ENCODE data around the gene FAM222A. TPM values are rescaled to one million over a fixed set of nuclear protein-coding genes. Genes with fewer than 3 reads are reported as not detected.

Gene FAM222A
- polyA plus RNA-seq (2013, experiment 1 of 2), result 3.2 TPM
- 2.4 TPM for polyA plus RNA-seq (2013, experiment 2 of 2)

DNA sequence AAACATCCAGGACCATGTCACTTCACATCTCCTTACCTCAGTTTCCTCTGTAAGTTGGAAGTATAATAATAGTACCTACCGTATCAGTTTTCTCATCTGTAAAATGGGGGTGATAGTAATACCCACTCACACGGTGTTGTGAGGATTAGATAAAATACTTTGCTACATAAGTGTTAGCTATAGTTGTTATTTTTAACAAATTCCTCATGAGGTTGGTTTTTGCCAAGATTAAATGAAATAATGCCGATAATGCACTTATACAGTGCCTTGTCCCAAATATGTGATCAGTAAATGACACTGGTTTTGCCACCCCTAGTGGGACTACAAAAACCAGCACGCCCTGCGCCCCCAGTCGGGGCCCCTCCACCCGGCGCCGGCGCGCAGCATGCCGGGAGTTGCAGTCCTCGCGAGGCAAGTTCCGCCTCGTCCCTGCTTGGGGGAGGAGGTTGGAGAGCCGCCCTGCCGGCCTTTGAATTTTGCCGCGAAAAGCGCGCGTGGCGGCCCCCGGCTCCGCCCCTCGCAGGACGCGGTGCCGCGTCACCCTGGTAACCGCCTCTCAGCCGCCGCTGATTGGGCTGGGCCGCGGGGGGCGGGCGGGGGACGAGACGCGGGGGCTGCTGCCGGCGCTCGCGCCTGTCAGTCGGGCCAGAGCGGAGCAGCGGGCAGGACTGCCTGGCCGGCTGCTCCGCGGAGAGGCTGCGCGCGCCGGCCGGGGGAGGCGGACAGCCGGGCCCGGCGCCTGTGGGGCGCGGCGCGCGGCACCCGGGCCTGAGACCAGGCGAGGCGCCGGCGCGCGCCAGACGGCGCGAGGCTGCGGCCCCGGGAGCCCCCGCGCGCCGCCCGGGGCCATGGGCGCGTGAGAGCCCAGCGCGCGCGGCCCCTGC, at the start of gene FAM222A:
FAM222A (plus strand) TSS at position 639 of the 884 bp plus-strand sequence. CDS start 30,322 bp downstream, outside the sequence.
- H3K36me3 ChIP-seq (ENCODE audit: insufficient read depth, low read length), result no peaks in the 10 kb centered on the region
- H3K27ac ChIP-seq (ENCODE audit: low read depth, low read length), result peak within 1 kb of the TSS; percentile 35; the same call in 1 of the 2 replicates
- H3K4me1 ChIP-seq (ENCODE audit: insufficient read depth, low read length), result 0 out of 2 replicates have a peak, but pooled peaks cover 5% of the 10 kb centered on the region
- peak within 1 kb of the TSS; percentile 56 for H3K9ac ChIP-seq (ENCODE audit: low read depth, low read length)
- H3K4me3 ChIP-seq (ENCODE audit: low read length), result peak within 1 kb of the TSS; percentile 56
- H3K27me3 ChIP-seq (ENCODE audit: insufficient read depth, low read length), result peaks cover 63% of the 10 kb centered on the region
- no peaks in the 10 kb centered on the region for H3K9me3 ChIP-seq (ENCODE audit: insufficient read depth, low read depth, low read length)
- WGBS, result under 1% methylated on average over 86 of the region's 88 CpGs

DNA sequence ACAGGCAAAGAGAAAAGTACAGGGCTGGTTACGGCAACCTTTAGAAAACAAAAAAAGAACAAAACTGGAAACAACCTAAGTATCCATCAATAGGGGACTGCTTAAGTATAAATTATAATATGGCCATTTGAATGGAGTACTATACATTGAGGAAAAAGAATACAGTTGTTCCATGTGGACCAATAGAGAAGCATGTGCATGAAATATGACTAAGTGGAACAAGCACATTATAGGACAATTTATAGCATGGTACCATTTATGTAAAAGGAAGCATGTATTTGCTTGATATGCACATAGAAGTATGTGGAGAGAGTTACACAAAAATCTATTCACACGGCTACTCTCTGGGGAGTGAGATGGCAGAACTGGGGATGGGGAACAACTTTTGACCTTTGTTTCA, 49.2 kb upstream of the FAM222A start:
- Histone ChIP-seq H3K36me3 (ENCODE audit: insufficient read depth, low read length) (no peaks in the 10 kb centered on the region), H3K9me3 (ENCODE audit: insufficient read depth, low read depth, low read length) (no peaks in the 10 kb centered on the region), H3K4me1 (ENCODE audit: insufficient read depth, low read length) (no peaks in the 10 kb centered on the region), H3K9ac (ENCODE audit: low read depth, low read length) (no peak overlapping the region), H3K27me3 (ENCODE audit: insufficient read depth, low read length) (no peaks in the 10 kb centered on the region), H3K27ac (ENCODE audit: low read depth, low read length) (no peak overlapping the region), H3K4me3 (ENCODE audit: low read length) (no peak overlapping the region)
- 100% methylated on average over 2 of the region's 2 CpGs for WGBS

DNA sequence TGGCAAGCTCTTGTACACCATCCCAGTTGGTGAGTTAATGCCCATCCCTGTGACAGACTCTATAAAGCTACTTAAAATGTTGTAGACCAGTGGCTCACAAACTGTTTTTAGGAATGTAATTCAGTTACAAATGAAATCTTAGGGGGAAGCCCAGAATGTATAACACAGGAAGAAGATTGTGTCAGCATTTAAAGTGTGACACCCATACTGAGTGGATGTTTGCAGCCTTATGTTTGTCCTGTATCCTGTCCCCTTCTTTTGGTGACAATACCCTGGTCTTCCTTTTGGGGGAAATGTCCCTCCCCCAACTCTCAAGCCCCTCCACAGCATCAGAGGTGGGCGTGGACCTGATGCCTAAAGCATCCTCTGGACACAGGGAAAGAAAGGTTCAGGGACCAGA, 47.6 kb upstream of the FAM222A start:
- Histone ChIP-seq H3K4me1 (ENCODE audit: insufficient read depth, low read length) (peaks cover 4% of the 10 kb centered on the region; the same call in 1 of the 2 replicates), H3K4me3 (ENCODE audit: low read length) (no peak overlapping the region), H3K9me3 (ENCODE audit: insufficient read depth, low read depth, low read length) (no peaks in the 10 kb centered on the region), H3K27ac (ENCODE audit: low read depth, low read length) (no peak overlapping the region), H3K27me3 (ENCODE audit: insufficient read depth, low read length) (no peaks in the 10 kb centered on the region), H3K9ac (ENCODE audit: low read depth, low read length) (no peak overlapping the region), H3K36me3 (ENCODE audit: insufficient read depth, low read length) (no peaks in the 10 kb centered on the region)
- 100% methylated on average over 1 of the region's 1 CpG for WGBS

DNA sequence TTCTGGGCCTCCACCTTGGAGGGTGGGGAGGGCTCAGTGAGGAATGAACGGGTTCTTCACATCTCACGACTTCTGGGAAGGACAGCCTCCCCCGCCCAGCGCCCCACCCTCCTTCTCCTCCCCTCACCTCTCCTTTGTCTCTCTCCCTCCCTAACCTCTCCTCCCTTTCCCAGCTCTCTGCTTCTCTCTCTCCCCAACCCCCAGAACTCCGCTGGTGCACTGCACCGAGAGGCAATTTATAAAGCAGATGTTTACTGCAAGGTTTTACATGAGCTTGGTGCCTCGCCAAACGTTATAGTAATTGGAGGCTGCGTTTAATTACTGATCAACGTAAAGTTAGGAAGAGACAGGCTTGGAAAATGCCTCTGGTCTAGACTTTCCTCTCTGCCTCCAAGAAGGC, 42.9 kb upstream of the FAM222A start:
- Histone ChIP-seq H3K27ac (ENCODE audit: low read depth, low read length) (no peak overlapping the region), H3K27me3 (ENCODE audit: insufficient read depth, low read length) (no peaks in the 10 kb centered on the region), H3K4me3 (ENCODE audit: low read length) (no peak overlapping the region), H3K9ac (ENCODE audit: low read depth, low read length) (no peak overlapping the region), H3K36me3 (ENCODE audit: insufficient read depth, low read length) (no peaks in the 10 kb centered on the region), H3K4me1 (ENCODE audit: insufficient read depth, low read length) (peaks cover 5% of the 10 kb centered on the region; the same call in 1 of the 2 replicates), H3K9me3 (ENCODE audit: insufficient read depth, low read depth, low read length) (no peaks in the 10 kb centered on the region)
- WGBS, result 37% methylated on average over 9 of the region's 10 CpGs

DNA sequence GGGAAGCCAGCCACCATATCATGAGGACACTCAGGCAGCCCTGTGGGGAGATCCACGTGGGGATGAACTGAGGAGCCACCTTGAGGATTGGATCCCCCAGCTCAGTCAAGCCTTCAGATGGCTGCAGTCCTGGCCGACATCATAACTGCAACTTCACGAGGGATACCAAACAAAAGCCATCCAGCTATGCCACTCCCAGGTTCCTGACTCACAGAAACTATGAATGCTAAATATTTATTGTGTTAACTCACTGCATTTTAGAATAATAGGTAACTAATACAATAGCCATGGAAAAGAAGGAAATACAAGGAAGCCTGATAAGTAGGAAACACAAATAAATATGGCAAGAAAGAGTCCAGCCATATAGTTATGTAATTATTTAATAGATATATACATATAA, 42.1 kb upstream of the FAM222A start:
- no peak overlapping the region for H3K9ac ChIP-seq (ENCODE audit: low read depth, low read length)
- no peaks in the 10 kb centered on the region for H3K36me3 ChIP-seq (ENCODE audit: insufficient read depth, low read length)
- 78% methylated on average over 3 of the region's 3 CpGs for WGBS
- no peak overlapping the region for H3K27ac ChIP-seq (ENCODE audit: low read depth, low read length)
- no peaks in the 10 kb centered on the region for H3K27me3 ChIP-seq (ENCODE audit: insufficient read depth, low read length)
- no peaks in the 10 kb centered on the region for H3K9me3 ChIP-seq (ENCODE audit: insufficient read depth, low read depth, low read length)
- H3K4me3 ChIP-seq (ENCODE audit: low read length), result no peak overlapping the region
- peaks cover 5% of the 10 kb centered on the region; the same call in 1 of the 2 replicates for H3K4me1 ChIP-seq (ENCODE audit: insufficient read depth, low read length)

DNA sequence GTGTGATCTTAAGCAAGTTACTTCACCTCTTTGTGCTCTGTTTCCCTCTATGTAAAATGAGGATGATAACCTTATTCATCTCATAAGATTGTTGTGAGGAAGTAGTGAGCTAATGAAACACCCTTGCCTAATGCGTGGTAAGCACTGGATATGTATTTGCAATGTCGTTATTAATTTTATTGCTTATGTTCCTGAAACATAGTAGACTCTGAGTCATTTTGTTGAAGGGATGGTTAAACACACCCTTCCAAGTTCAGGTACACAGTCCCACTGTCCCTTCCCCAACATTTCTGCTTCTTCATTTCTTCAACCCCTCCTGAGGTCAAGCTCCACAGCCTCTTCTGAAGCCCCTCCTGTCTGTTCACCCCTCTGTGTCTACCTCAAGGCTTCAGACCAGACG, 40.2 kb upstream of the FAM222A start:
- H3K4me1 ChIP-seq (ENCODE audit: insufficient read depth, low read length), result peaks cover 5% of the 10 kb centered on the region; the same call in 1 of the 2 replicates
- no peaks in the 10 kb centered on the region for H3K27me3 ChIP-seq (ENCODE audit: insufficient read depth, low read length)
- H3K36me3 ChIP-seq (ENCODE audit: insufficient read depth, low read length), result no peaks in the 10 kb centered on the region
- no peak overlapping the region for H3K27ac ChIP-seq (ENCODE audit: low read depth, low read length)
- H3K9me3 ChIP-seq (ENCODE audit: insufficient read depth, low read depth, low read length), result no peaks in the 10 kb centered on the region
- H3K4me3 ChIP-seq (ENCODE audit: low read length), result no peak overlapping the region
- no peak overlapping the region for H3K9ac ChIP-seq (ENCODE audit: low read depth, low read length)
- 93% methylated on average over 3 of the region's 3 CpGs for WGBS

DNA sequence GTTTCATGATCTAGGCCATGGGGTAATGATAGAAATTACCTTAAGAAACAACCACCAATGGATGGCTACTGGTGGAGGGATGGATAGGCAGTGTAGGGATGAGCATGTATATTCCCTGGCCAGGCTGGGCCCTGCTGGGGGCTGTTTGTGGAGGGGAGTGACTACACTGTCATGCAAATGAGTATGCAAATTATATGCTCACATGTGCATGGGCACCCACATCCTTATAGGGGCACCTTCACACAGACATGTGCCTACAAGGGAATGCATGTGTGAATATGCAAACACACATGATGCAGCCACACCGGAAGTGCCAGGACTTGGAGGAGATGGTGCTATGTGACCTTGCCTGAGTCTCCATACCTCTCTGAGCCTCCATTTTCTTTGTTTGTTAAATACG, 39.7 kb upstream of the FAM222A start:
- H3K27ac ChIP-seq (ENCODE audit: low read depth, low read length), result no peak overlapping the region
- no peaks in the 10 kb centered on the region for H3K9me3 ChIP-seq (ENCODE audit: insufficient read depth, low read depth, low read length)
- no peak overlapping the region for H3K9ac ChIP-seq (ENCODE audit: low read depth, low read length)
- no peaks in the 10 kb centered on the region for H3K36me3 ChIP-seq (ENCODE audit: insufficient read depth, low read length)
- 93% methylated on average over 2 of the region's 2 CpGs for WGBS
- H3K4me1 ChIP-seq (ENCODE audit: insufficient read depth, low read length), result peaks cover 7% of the 10 kb centered on the region; the same call in 1 of the 2 replicates
- no peak overlapping the region for H3K4me3 ChIP-seq (ENCODE audit: low read length)
- no peaks in the 10 kb centered on the region for H3K27me3 ChIP-seq (ENCODE audit: insufficient read depth, low read length)

DNA sequence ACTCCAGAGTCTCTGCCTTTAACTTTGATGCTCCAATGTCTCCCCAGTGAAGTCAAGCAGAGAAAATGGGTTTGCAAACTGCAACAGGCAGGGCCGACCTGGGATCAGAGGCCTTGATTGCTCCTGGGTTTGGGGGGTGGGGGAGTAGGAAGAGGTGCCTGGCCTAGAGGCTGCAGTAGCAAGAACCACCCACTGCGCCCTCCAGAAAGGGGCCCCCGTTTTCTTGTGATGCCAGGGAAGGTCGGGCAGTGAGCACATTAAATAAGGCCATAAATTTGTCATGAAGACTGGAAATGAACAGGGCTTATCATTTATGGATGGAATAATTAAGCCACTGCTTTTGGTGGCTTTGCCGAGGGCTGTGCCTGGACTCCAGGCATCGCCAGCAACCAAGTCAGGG, 38.2 kb upstream of the FAM222A start:
- H3K27ac ChIP-seq (ENCODE audit: low read depth, low read length), result no peak overlapping the region
- H3K36me3 ChIP-seq (ENCODE audit: insufficient read depth, low read length), result no peaks in the 10 kb centered on the region
- H3K9me3 ChIP-seq (ENCODE audit: insufficient read depth, low read depth, low read length), result no peaks in the 10 kb centered on the region
- no peak overlapping the region for H3K9ac ChIP-seq (ENCODE audit: low read depth, low read length)
- WGBS, result 88% methylated on average over 6 of the region's 6 CpGs
- H3K4me3 ChIP-seq (ENCODE audit: low read length), result no peak overlapping the region
- H3K27me3 ChIP-seq (ENCODE audit: insufficient read depth, low read length), result no peaks in the 10 kb centered on the region
- peaks cover 11% of the 10 kb centered on the region; the same call in 1 of the 2 replicates for H3K4me1 ChIP-seq (ENCODE audit: insufficient read depth, low read length)

DNA sequence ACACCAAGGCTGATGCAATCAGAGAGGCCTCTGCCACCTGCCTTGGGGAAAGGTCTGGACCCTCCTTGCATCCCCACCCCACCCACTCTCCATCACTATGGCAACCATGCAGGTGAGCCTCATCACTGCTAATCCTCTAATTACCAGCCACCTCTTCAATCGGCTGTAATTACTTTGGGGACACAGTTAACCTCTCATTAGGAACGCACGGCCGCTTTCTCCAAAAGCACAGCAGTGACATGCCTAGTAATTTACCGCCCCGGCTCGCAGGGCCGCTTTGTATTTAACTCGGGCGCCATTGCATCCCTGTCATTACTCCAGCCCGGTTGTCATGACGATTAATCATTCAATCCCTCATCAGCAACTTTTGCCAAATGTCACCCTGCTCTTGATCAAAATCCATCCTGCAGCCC, 36.3 kb upstream of the FAM222A start:
- Histone ChIP-seq H3K9ac (ENCODE audit: low read depth, low read length) (no peak overlapping the region), H3K27ac (ENCODE audit: low read depth, low read length) (no peak overlapping the region), H3K9me3 (ENCODE audit: insufficient read depth, low read depth, low read length) (no peaks in the 10 kb centered on the region), H3K36me3 (ENCODE audit: insufficient read depth, low read length) (no peaks in the 10 kb centered on the region), H3K4me1 (ENCODE audit: insufficient read depth, low read length) (peaks cover 6% of the 10 kb centered on the region; the same call in 1 of the 2 replicates), H3K4me3 (ENCODE audit: low read length) (no peak overlapping the region), H3K27me3 (ENCODE audit: insufficient read depth, low read length) (no peaks in the 10 kb centered on the region)
- 85% methylated on average over 12 of the region's 12 CpGs for WGBS

DNA sequence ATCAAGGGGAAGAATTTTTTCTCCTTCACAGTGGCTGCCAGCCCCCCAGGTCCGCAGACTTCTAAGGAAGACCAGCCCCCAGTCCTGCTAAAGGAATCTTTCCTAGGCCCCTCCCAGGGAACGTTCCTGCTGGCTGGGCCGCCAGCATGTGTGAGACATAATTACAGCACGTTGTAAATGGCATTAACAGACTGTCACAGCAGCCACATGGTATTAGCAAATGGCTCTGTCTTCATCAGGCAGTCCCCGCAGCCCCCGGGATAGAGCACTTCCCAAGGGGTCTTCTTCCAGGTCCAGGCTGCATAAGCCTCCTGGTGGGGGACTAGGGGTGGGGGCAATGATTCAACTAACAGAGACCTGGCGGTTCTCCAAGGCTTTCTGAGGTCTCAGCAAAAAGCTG, 34.9 kb upstream of the FAM222A start:
- 0 out of 2 replicates have a peak, but pooled peaks cover 2% of the 10 kb centered on the region for H3K27me3 ChIP-seq (ENCODE audit: insufficient read depth, low read length)

DNA sequence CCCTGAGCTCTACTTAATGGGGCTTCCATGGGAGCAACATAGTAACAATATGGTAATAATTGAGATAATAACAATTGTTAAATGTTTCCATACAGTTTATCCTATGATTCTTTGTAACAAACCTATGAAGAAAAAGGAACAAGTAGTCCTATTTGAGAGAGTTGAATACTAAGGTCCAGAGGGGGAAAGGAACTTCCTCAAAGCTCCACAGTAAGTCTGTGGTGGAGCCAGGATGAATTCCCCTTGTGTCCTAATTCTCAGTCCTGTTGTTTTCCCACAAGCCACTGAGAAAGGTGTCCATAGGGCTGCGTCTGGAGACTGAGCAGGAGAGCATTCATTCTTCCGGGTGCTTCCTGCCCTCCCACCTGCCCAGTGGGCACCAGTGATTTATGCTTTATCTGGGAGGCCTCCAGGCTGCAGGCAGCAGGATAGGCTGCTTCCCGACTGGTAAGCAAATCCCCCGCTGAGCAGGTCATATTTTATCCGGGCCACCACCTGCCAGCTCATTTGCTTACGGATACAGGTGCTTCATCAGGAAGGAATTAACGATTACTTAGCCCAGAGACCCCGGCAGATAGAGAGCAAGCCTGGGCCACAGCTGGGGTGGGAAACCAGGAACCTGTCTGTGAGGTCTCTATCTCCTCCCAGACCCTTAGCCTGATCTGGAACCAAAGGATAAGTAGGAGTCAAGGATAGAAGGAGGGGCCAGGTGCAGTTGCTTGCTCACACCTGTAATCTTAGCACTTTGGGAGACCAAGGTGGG, 33.9 kb upstream of the FAM222A start:
- Histone ChIP-seq H3K9me3 (ENCODE audit: insufficient read depth, low read depth, low read length) (no peaks in the 10 kb centered on the region), H3K27ac (ENCODE audit: low read depth, low read length) (no peak overlapping the region), H3K9ac (ENCODE audit: low read depth, low read length) (no peak overlapping the region), H3K36me3 (ENCODE audit: insufficient read depth, low read length) (no peaks in the 10 kb centered on the region), H3K4me3 (ENCODE audit: low read length) (no peak overlapping the region), H3K4me1 (ENCODE audit: insufficient read depth, low read length) (peaks cover 6% of the 10 kb centered on the region; the same call in 1 of the 2 replicates), H3K27me3 (ENCODE audit: insufficient read depth, low read length) (0 out of 2 replicates have a peak, but pooled peaks cover 2% of the 10 kb centered on the region)
- WGBS, result 52% methylated on average over 8 of the region's 8 CpGs

More for the DNA sequence above, 34.9 kb upstream of the FAM222A start:
- Histone ChIP-seq H3K27ac (ENCODE audit: low read depth, low read length) (no peak overlapping the region), H3K36me3 (ENCODE audit: insufficient read depth, low read length) (no peaks in the 10 kb centered on the region), H3K4me1 (ENCODE audit: insufficient read depth, low read length) (peaks cover 6% of the 10 kb centered on the region; the same call in 1 of the 2 replicates), H3K9ac (ENCODE audit: low read depth, low read length) (no peak overlapping the region), H3K9me3 (ENCODE audit: insufficient read depth, low read depth, low read length) (no peaks in the 10 kb centered on the region), H3K4me3 (ENCODE audit: low read length) (no peak overlapping the region)
- WGBS, result 52% methylated on average over 7 of the region's 7 CpGs

Data from HUES64 (cell line).